Uterus (tissue), 2 donors: ENCODE results near the gene KRT7.

Source experiments
- POLR2A ChIP-seq, 2 donors: fragments of 450-650 bp; IDR thresholded peaks; one replicate each; pipeline ENCODE4 v1.6.1; 2016; ENCODE audit warnings: antibody characterized with exemption in 2 of 2, mild to moderate bottlenecking in 1 of 2, moderate library complexity in 1 of 2
- TF ChIP-seq, protein P1 (sequence below), 4 experiments: fragments of 200-600 bp in 2 of 4; fragments of 450-650 bp in 2 of 4; sonication (generic) in 2 of 4; IDR thresholded peaks; one replicate each; pipeline ENCODE4 v1.5.1; 2016 to 2019; ENCODE audit warnings: antibody characterized with exemption in 4 of 4, mild to moderate bottlenecking in 2 of 4, moderate library complexity in 1 of 4

DNA sequence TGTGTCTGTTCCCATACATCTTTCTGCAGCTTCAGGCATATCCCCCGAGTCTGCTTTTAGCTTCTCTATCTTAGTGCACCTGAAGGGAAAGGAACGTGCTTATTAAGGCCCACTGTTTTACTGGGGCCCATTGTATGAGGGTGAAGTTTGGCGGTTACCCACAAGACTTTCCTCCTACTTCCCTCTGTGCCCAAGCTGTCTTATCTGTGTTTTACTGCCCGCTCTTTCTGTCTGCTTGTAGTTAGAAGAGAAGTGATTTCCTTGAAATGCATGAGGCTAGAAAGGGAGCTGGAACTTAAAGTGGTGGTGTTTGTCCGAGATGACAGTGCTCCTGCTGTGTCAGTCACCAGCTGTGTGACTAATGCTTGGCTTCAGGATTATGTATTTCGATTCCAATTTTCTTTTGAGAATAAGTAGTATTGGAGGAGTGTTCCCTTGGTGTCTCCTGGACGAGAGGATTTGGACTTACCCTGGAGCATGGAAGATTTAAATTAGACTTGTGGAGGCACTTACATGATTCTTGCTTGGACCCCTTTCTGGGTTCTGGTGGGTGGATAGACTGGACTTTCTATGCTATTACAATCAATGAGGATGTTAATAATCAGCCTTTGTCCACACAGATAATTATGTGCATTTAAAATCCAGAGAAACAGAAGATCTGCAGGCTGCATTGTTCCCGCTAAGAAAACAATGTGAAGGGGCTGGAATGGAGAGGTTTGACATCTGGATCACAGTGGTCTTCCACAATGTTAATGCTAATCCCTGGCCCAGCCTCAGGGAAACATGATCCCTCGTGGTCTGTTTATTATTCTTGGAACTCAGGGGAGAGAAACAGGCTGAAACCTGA, 27.5 kb downstream of the KRT7 start:
- TF ChIP-seq, protein P1, sequence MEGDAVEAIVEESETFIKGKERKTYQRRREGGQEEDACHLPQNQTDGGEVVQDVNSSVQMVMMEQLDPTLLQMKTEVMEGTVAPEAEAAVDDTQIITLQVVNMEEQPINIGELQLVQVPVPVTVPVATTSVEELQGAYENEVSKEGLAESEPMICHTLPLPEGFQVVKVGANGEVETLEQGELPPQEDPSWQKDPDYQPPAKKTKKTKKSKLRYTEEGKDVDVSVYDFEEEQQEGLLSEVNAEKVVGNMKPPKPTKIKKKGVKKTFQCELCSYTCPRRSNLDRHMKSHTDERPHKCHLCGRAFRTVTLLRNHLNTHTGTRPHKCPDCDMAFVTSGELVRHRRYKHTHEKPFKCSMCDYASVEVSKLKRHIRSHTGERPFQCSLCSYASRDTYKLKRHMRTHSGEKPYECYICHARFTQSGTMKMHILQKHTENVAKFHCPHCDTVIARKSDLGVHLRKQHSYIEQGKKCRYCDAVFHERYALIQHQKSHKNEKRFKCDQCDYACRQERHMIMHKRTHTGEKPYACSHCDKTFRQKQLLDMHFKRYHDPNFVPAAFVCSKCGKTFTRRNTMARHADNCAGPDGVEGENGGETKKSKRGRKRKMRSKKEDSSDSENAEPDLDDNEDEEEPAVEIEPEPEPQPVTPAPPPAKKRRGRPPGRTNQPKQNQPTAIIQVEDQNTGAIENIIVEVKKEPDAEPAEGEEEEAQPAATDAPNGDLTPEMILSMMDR (IDR thresholded peaks at IDR 0.05) = no peak
- no peak for TF ChIP-seq POLR2A (IDR thresholded peaks at IDR 0.05)
